Lung (tissue), 12 donors: Measurements from ENCODE around the gene CCDC27. TPM values are rescaled to one million over a fixed set of nuclear protein-coding genes. Genes with fewer than 3 reads are reported as not detected.

Experiments
- ATAC-seq: fragments of 200-7000 bp; cut with Tn5 transposase; one replicate; pipeline ENCODE4 v1.9.1; 2020; ENCODE audit warnings: moderate number of reproducible peaks; ENCODE audit not compliant: insufficient read depth, low FRiP score
- DNase-seq, 3 donors: peaks; one replicate each; pipeline ENCODE4 v3.0.0-alpha.2; 2013 to 2017
- H3K27ac ChIP-seq, 2 donors: one replicate each; pipeline ENCODE4 v1.5.1; 2013; ENCODE audit warnings: mild to moderate bottlenecking in 2 of 2, moderate library complexity in 2 of 2, control low read depth in 1 of 2, inconsistent platforms in 1 of 2, low read depth in 1 of 2, low read length in 1 of 2
- H3K27me3 ChIP-seq, 3 donors: one replicate each; pipeline ENCODE4 v1.5.1; 2013; ENCODE audit warnings: low read length in 2 of 3; ENCODE audit not compliant: control insufficient read depth in 3 of 3, insufficient read depth in 3 of 3
- H3K36me3 ChIP-seq, 4 donors: one replicate each; pipeline ENCODE4 v1.5.1; 2013; ENCODE audit warnings: low read length in 4 of 4, mild to moderate bottlenecking in 1 of 4, moderate library complexity in 1 of 4; ENCODE audit not compliant: control insufficient read depth in 4 of 4, insufficient read depth in 4 of 4
- H3K4me1 ChIP-seq, 5 donors: one replicate each; pipeline ENCODE4 v1.5.1; 2013; ENCODE audit warnings: low read length in 5 of 5, mild to moderate bottlenecking in 2 of 5, moderate library complexity in 1 of 5; ENCODE audit not compliant: control insufficient read depth in 5 of 5, insufficient read depth in 5 of 5
- H3K4me3 ChIP-seq: one replicate; pipeline ENCODE4 v1.5.1; 2013; ENCODE audit warnings: mild to moderate bottlenecking, control low read depth, moderate library complexity
- H3K9ac ChIP-seq, 2 donors: one replicate each; pipeline ENCODE4 v1.5.1; 2013; ENCODE audit warnings: low read length in 2 of 2, control low read depth in 1 of 2; ENCODE audit not compliant: insufficient read depth in 1 of 2
- H3K9me3 ChIP-seq, 4 donors: one replicate each; pipeline ENCODE4 v1.5.1; 2013; ENCODE audit warnings: low read length in 3 of 4, mild to moderate bottlenecking in 1 of 4, moderate library complexity in 1 of 4; ENCODE audit not compliant: control insufficient read depth in 4 of 4, insufficient read depth in 3 of 4
- CTCF ChIP-seq: IDR thresholded peaks from 2 replicates; pipeline ENCODE4 v1.5.1; 2012; ENCODE audit warnings: mild to moderate bottlenecking; ENCODE audit errors: control extremely low read depth, extremely low read depth
- WGBS, 2 donors: extraction: QIAGEN DNeasy Blood & Tissue Kit; methylation state at CpG; one replicate each; pipeline ENCODE4 v1.1.7; 2013; 5-methylcytosine and 5-hydroxymethylcytosine counted together
- polyA plus RNA-seq, 2 donors: library from polyadenylated mRNA; stranded (reverse); fragments of 200-250 nt; gene quantifications; one replicate each; pipeline ENCODE4 v1.2.1, GENCODE V29; 2013
- total RNA-seq, 2 donors: library from RNA; depleted of rRNA in 1 of 2; stranded (reverse); fragments of >200 nt in 1 of 2; gene quantifications; one replicate each; pipeline ENCODE4 v1.2.1, GENCODE V29; 2014 to 2021
- donor health status: control.
- donor health status: control.
- donor health status: Bipolar disorder and iron deficiency.
- donor health status: healthy.
- donor health status: DM: yes; HTN: yes; CAD: no.

Gene CCDC27
- total and polyA plus RNA-seq, 4 donors: not detected

GRCh38 chr1:3778590-3779264 is 26.5 kb downstream of the CCDC27 start:
- peaks cover 0 to 18% (median 11%) of the 10 kb centered on the region in 5 donors for H3K4me1 ChIP-seq
- H3K27me3 ChIP-seq: no peaks in the 10 kb centered on the region
- no peak overlapping the region for H3K27ac ChIP-seq
- H3K4me3 ChIP-seq: no peak overlapping the region
- H3K36me3 ChIP-seq: peaks cover 20 to 37% (median 30%) of the 10 kb centered on the region in 4 donors
- no peaks in the 10 kb centered on the region for H3K9me3 ChIP-seq
- no peak for TF ChIP-seq CTCF
- ATAC-seq (no peak), DNase-seq (no peak)
- no peak overlapping the region for H3K9ac ChIP-seq
- 81 to 82% methylated on average over 14 of the region's 14 CpGs for WGBS, 2 donors

- Histone ChIP-seq H3K4me3 (no peak overlapping the region), H3K27me3 (no peaks in the 10 kb centered on the region), H3K27ac (no peak overlapping the region), H3K4me1 (peaks cover 0 to 18% (median 11%) of the 10 kb centered on the region in 5 donors), H3K9ac (no peak overlapping the region), H3K36me3 (peaks cover 23 to 43% (median 32%) of the 10 kb centered on the region in 4 donors), H3K9me3 (no peaks in the 10 kb centered on the region)
- no peak for TF ChIP-seq CTCF
- no peak for ATAC-seq
- WGBS, 2 donors: 94 to 96% methylated on average over 23 of the region's 23 CpGs
- DNase-seq: no peak
Observed at GRCh38 chr1:3779265-3779911, 27.1 kb downstream of the CCDC27 start.

GRCh38 chr1:3779912-3780416 is 27.7 kb downstream of the CCDC27 start:
- Histone ChIP-seq H3K4me1 (peaks cover 0 to 17% (median 9%) of the 10 kb centered on the region in 5 donors), H3K27me3 (no peaks in the 10 kb centered on the region), H3K36me3 (peaks cover 23 to 47% (median 33%) of the 10 kb centered on the region in 4 donors), H3K9me3 (no peaks in the 10 kb centered on the region), H3K4me3 (no peak overlapping the region), H3K9ac (no peak overlapping the region), H3K27ac (no peak overlapping the region)
- WGBS, 2 donors: 92 to 96% methylated on average over 20 of the region's 20 CpGs
- no peak for DNase-seq
- no peak for TF ChIP-seq CTCF
- ATAC-seq: no peak
